Breast epithelium (tissue), 3 donors: Measurements from ENCODE around the gene TEAD2.

Experiments
- CTCF ChIP-seq, 3 donors: fragments of 450-650 bp; IDR thresholded peaks; one replicate each; pipeline ENCODE4 v1.5.1; 2016 to 2017; ENCODE audit warnings: antibody characterized with exemption in 3 of 3, mild to moderate bottlenecking in 3 of 3, moderate library complexity in 3 of 3
- POLR2A ChIP-seq: fragments of 450-650 bp; IDR thresholded peaks from one replicate; pipeline ENCODE4 v1.6.1; 2016; ENCODE audit warnings: antibody characterized with exemption, mild to moderate bottlenecking, moderate library complexity

- TF ChIP-seq CTCF (IDR thresholded peaks at IDR 0.05) (no peak), POLR2A (no peak)
Observed at GRCh38 chr19:49301866-49302252, 60.4 kb downstream of the TEAD2 start.
